Stimulated activated CD4-positive, alpha-beta T cell treated with anti-CD3 and anti-CD28 coated beads, Interleukin-4, amount 100 ng/mL, for 24 hours (primary cell): Measurements from ENCODE around the gene WDR48.
"Not testable (repeated sequence)": the region's sequence is repeated elsewhere in the genome, so short reads cannot be mapped to it uniquely, and the experiment has no call there.

Experiments
- DNase-seq: peaks from one replicate; pipeline ENCODE4 v3.0.0-alpha.2; 2020

WDR48 gene

DNA sequence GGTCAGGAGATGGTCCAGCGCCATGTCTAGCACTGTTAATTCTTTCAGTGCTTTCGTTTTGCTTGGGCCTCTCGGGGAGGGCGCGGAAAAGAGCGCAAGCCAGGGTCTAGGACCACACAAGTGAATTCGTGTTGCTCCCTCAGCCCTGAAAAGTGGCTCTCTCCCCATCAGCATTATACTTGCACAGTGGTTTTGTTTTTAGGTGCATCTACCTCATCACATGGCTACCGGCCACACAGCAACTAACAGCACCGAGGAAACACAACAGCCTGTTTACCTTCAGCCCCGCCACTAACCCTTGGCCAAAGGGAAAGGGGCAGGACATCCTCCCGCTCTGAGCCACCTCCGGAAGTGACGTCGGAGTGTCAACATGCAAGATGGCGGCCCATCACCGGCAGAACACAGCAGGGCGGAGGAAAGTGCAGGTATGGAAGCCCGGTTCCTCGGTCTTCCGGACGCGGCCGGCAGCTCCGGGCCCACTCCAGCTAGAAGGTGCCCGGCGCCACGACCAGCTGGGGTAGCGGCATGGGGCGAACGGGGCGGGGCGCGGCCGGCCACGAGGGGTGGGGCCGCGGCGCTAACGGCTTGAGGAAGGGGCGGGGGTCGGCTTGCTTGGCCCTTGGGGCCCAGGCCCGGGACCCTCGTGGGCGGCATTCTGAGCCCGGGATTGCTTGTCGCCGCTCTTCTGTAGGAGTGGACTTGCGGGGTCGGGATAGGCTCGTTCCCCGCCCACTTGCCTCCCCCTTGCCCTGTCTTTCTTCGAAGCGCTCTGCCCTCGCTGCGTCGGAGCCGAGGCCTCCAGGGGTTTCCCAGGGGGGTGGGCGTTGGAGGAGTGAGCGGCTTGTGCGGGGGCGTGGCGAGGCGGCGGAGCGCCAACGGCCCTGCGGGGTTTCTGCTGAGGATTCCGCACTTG is at the start of gene WDR48, which contains the start of gene SCN11A:
Gene WDR48 (plus strand): TSS at position 368 of the 913 bp plus-strand sequence. CDS start 10 bp downstream, at position 378.
Gene SCN11A (minus strand): TSS at position 296 of the 913 bp plus-strand sequence. CDS start 101,582 bp downstream, outside the sequence.
- DNase-seq: peak; percentile 95

DNA sequence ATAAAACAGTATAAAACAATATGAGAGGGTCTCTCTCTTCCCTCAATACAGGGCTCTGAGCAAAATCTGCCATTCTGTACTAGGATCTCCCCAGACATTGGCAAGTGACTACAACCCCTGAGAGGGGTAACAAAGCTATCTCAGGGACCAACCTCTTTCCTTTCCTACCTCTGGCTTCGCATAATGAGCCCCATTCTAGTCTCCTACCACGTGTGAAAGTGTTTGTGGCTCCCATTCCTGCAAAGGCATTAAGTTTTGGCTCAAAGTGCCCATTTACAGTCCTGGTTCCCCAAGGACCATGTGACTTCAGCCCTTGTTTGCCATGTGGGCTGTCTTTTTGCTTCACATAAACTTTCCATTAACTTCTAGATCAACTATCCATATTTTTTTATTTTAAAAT is 46.5 kb upstream of the WDR48 start:
- DNase-seq: no peak

DNA sequence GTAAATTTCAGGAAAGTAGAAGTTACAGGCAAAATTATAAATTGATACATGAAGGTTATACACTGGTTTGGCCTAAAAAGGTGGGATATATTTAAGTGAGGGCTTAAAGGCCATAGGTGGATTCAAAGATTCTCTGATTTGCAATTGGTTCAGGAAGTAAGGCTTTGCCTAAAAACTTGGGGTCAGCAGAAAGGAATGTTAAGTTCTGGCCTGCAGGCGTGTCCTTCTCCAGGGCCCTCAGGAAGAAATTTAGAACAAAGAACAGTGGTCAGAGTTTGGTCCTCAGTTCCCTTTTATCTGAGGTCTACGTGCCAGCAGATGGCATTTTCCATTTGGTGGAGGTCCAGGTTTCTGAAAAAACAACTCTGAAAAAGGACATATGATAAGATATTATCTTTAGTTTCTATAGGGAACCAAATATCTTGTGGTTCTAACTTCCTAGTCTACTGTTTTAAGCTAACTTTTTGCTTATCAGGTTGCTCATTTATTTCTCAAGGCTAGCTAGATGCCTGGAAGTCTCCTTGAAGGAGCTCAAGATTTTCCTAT is 40.6 kb upstream of the WDR48 start:
- DNase-seq: no peak

DNA sequence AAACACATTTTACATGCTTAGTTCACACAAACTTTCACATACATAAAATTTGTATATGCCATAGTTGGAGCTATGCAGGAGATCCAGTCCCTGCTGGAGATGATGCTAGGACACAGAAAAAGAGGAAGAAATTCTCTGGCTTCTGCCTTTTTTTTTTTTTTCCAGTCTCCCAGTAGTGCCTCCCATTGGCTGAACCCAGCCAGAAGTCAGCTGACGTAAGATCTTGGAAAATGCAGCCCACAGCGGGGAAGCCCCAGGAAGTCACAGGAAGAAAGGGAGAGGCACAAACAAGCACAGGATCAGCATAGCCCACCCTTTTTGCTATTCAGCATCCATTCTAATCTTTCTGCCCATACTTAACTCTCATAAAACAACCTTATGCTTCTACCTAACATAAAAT is 38.5 kb upstream of the WDR48 start:
- DNase-seq: no peak

DNA sequence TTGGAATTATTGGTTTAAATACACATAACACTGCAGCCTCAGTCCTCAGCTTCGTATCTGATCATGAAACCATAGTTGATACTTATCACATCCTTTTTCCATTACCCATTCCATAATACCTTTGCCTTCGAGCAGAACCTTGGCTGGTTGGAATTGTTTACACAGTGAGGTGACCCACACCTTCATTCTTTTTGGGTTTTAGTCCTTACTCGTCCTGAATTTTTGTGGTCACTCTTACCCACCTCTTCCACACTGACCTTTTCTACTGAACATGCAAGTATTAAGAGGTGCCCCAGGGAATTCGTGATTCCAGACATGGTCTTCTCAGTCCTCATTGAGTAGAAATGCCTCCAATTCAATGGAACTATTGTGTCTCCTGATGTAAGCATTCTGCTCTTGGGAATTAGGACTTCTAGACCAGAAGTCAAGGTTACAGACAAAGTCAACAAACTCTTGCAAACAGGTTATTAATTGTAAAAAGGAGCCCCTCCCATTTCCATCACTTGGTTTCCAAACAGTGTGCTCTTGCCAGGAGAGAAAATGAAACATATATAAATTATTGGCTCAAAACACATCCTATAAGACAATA is 37.8 kb upstream of the WDR48 start:
- no peak for DNase-seq

DNA sequence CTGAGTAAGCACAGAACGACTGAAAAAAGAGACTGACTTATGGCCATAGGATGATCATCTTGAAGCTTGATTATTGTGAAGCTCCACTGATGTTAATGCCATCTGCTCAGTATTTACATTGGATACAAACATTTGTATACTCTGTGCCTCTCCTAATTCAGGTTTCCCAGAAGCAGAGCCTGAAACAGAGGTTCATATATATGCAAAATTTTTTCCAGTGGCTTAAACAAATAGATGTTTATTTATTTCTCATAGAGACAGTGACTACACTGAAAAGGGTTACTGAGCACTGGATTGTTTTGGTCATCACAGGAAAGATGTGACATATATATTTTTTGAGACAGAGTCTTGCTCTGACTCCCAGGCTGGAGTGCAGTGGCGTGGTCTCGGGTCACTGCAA is 36.4 kb upstream of the WDR48 start:
- DNase-seq: no peak

DNA sequence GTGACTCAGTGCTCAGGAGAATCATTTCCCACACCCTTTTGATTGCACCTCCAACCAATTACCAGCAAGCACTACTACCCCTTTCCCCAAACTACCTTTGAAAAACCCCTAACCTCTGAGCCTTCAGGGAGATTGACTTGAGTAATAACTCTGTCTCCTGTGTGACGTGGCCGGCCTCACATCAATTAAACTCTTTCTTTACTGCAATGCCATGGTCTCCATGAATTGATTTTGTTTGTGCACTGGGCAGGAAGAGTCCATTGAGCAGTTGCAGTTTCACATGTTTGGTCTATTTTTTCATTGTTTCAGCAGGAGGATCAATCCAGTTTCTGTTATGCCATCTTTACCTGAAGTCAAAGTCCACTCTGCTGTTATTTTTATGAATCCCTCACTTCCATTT is 32.5 kb upstream of the WDR48 start:
- no peak for DNase-seq

DNA sequence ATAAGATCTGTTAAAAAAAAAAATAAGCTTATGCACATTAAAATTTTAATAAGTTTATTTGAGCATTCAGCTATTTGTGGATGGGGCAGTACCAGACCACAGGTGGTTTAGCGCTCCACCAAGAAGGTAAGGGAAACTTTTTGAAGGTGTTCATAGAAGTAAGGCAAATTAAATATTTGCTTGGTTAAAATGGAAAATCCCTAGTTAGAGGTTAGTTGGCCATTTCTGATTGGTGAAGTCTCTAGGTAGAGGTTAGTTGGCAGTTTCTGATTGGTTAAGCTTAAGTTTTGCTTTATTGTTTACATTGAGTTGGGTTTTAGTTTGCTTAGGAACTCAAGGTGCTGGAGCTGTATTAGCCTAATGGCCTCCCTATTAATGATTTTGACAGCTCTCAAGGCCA is 30.8 kb upstream of the WDR48 start:
- DNase-seq: no peak

DNA sequence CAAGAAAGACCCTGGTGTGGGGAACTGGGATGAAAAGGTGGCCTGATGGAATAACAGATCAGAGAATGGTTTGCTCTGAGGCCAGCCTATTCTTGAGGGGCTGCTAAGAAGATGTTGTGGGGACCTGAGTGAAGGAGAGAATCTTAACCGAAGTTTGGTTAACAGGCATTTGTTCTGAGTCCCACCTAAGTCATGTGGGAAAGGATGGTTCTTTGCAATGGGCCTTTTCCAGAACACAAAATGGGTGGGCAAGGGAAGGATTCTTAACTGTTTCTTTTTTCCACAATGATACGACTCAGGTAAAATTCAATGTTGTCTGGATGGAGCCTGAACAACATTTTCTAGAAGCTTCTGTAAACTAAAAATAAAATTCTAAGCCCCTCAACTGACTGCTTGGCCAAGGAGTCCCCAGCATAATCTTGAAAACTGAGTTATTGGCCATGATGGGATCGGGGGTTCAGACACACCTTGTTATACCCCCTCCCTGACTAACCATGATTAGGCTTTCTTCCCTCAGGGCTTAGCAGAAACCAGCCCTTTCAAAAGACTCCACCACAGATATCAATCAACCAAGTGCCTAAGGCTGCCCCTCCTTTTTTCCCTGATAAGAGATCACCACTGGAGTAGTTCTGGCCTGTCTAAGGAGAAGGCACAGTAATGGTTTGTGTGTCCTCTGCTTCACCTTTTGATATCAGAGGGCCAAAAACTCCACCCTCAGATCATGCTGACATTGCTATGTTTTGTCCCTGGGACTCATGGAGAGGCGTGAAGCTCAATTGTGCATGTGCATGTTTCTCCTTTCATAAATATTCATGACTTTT is 30.1 kb upstream of the WDR48 start:
- no peak for DNase-seq

DNA sequence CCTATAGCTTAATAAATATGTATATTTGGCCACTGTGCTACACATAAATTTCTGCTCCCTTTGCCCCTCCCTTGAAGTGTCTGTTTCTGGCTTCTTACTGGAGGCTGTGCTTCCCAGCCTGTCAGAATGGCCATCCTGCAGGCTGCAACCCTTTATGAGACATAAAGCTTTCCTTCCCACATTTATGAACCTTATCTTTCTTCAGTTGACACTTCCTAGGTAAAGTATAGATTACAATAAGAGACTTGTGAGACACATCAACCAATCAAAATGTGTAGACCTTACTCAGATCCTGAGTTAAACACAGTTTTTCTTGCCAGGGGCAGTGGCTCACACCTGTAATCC is 29.6 kb upstream of the WDR48 start:
- no peak for DNase-seq

DNA sequence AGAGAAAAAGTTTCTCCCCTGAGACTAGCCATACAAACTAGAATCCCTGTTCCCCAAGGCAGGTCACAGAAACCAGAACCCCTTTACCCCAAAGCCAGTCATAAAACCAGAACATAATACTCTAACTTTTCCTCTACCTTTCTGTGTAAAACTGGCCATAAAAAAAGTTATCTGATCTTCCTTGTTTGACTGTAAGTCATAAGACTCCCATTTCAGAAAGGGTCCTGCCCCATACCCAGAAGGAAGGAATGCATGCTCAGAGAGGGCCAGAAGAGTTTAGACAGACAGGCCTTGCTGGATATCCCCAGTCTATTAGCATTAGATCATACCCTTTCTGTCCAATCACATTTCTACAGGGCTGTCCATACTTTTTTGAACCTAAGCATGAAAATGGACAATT is 27.3 kb upstream of the WDR48 start:
- DNase-seq: no peak

DNA sequence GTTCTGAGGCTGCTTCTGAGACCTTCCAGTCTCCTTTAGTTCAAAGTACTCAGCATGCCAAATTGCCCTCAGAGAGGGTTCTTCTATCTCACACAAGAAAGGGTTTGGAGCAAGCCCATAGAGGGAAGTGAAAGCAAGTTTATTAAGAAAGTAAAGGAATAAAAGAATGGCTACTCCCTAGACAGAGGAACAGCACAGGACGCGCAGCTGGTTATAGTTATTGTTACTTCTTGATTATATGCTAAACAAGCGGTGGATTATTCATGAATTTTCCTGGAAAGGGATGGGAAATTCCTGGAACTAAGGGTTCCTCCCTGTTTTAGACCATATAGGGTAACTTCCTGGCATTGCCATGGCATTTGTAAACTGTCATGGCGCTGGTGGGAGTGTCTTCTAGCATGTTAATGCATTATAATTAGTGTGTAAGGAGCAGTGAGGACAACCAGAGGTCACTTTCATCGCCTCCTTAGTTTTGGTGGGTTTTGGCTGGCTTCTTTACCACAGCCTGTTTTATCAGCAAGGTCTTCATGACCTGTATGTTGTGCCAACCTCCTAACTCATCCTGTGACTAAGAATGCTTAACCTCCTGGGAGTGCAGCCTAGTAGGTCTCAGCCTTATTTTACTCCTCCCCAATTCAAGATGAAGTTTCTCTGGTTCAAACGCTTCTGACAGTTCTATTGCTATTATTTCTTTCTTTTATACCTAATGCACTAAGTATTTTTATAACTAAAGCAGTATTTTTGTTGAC is 26.4 kb upstream of the WDR48 start:
- no peak for DNase-seq

DNA sequence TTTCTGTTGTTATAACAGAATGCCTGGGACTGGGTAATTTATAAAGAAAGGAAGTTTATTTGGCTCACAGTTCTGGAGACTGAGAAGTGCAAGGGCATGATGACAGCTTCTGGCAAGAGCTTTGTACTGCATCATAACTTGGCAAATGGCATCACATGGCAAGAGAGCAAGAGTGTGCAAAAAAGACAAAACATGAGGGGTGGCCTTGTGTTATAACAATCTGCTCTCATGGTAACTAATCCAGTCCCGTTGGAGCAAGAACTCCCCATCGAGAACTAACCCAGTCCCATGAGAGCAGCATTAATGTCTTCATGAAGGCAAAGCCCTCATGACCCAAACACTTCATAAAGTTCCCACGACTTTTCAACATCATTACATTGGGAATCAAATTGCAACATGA is 23.3 kb upstream of the WDR48 start:
- no peak for DNase-seq

DNA sequence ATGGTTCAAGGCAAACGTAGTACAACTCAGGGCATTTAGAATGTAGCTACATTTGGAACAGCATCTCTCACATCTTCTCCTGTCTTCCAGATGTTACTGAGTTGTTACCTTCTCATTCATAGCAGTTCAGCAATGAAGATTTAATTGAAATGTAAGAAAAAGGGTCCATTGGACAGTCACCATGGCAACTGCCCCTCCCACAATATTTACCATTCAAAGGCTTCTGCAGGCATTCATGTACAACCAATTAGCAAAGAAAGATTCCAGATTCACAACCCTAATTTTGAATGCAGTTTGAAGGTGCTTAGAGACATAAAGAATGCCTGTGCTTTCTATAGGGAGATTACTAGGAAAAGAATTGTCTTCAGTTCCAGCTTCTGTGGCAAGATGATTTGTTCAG is 22.3 kb upstream of the WDR48 start:
- DNase-seq: no peak

DNA sequence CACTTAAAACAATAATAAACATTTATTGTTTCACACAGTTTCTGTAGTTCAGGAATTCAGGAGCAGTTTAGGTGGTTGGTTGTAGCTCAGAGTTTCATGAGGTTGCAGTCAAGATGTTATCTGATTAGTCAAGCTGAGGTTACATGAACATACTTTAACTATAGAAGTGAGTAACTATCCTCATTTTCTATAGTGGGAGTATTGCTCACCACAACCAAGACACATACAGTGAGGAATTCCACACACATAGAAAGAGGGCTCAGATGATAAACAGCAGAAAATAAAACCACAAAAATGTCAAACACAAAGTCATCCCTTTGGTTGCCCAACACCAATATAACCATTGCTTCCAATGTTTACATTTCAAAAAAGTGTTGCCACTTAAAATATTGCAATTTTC is 13.7 kb upstream of the WDR48 start:
- no peak for DNase-seq

DNA sequence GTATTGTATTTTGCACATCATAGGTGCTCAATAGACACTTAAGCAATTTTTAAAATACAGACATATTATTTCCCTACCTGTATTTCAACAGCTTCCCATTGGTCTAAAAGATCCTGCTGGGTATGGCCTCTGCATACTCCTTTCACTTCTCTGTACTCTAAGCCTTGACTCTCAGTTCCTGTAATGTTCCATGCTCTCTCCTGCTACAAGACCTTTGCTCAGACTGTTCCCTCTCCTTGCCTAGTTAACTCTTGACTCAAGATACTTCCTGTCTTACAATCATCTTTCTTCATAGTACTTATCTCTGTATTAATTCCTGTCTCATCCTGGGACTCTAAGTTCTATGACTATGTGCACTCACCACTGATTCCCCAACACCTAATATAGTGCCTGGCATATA is 1.8 kb upstream of the WDR48 start:
- no peak for DNase-seq

DNA sequence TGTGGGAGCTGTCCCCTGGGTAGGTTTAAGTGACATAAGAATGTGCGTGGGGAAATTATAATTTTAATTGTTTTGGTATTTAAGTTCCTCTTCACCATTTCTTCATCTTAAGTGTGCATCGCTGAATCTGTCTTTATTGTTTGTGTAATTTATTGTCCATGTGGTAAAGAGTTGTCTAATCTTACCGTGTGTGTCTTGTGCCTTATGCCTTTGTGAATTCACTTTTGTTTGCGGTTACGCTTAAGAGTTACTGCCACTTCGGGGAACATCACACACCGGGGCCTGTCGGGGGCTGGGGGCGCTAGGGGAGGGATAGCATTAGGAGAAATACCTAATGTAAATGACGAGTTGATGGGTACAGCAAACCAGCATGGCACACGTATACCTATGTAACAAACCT is 767 bp downstream of the WDR48 start:
- no peak for DNase-seq

DNA sequence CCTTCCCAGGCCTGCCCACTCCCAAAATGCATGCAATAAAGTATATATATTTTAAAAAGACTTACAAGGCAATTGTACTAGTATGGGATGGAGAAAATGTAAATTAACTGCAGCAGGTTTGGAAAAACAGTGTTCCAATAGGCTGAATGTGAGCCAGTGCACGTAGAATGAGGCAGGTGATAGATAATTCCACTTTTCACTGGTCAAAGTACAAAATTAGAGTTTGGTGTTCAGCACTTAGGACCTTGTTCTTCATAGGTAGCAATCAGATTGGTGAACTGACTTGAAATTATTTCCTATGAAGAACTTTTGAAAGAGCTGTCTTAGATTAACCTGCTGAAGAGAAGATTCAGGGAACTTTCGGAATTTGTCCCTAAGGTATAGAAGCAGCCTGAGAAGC is 1.9 kb downstream of the WDR48 start:
- DNase-seq: no peak

DNA sequence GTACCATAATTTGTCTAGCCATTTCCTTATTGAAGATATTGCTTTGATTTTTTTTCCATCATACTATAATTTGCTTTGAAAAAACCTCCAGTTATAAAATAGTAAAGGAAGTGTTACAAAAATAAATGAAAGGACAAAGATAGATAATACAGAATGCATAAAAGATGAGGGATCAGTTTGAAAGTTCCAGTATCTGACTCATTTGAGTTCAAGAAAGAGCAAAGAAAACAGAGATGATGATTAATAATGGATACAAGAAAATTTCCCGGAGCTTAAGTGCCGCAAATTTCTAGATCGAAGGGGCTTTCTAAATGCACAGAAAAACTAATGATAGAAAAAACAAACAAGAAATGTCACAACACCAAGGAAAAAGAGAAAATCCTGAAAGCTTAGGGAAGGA is 4.3 kb downstream of the WDR48 start:
- no peak for DNase-seq

DNA sequence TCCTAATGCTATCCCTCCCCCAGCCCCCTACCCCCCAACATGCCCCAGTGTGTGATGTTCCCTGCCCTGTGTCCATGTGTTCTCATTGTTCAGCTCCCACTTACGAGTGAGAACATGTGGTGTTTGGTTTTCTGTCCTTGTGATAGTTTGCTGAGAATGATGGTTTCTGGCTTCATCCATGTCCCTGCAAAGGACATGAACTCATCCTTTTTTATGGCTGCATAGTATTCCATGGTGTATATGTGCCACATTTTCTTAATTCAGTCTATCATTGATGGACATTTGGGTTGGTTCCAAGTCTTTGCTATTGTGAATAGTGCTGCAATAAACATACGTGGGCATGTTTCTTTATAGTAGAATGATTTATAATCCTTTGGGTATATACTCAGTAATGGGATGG is 9.4 kb downstream of the WDR48 start:
- DNase-seq: not testable (repeated sequence)

DNA sequence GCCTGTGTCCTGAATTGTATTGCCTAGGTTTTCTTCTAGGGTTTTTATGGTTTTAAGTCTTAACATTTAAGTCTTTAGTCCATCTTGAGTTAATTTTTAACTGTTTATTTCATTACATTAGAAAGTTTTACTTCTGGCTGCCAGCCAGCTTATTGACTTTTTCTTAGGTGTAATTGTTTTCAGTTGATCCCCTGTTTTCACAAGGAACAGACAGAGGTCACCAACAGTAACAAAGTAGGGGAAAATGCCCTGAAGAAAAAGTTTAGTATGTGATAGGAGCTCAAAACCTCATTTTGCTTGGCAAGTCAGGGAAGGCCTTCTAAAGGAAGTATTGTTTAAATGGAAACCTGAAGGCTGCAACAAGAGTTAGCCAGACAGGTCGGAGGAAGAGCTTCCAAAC is 10.4 kb downstream of the WDR48 start:
- no peak for DNase-seq

DNA sequence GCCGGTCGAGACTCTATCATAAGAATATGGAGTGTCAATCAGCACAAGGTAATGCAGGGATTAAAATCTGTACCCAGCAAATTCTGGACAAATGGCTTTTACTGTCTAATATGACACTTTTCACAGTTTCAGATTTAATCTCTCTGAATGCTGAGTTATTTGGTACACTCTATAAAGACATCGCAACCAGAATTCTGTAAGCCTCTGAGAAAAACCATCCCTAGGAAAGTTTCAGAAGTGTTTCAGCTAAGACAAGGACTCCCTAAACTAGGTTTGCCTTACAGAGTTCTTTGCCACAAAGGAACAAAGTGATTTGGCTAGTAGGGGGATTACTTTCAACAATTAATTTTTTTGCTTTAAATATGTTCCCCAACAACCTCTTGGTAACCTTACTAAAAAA is 11.3 kb downstream of the WDR48 start:
- DNase-seq: no peak

DNA sequence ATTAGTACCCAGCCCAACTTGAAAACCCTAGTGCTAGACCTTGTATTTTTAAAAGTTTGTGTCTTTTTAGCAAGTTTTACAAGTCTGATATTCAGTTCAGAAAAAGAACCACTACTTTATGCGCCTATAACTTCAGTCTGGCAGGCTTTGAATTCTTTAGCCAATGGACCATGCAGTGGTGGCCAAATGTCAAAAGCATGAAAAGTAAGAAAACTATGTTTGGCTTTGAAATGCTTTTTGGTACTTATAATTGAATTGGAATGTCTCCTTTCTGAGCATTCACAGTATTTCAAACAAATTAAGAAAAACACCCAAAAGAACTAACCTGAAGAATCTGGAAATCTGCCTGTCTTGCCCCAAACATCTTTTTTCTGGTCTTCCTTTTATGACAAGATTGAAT is 12.8 kb downstream of the WDR48 start:
- DNase-seq: no peak
